Esophagus muscularis mucosa (tissue), 4 donors: ENCODE measurements around the gene GSN. TPM values are rescaled to one million over a fixed set of nuclear protein-coding genes. Genes with fewer than 3 reads are reported as not detected.

Experiments
- DNase-seq: peaks from one replicate; pipeline ENCODE4 v3.0.0-alpha.2; 2017; ENCODE audit errors: extremely low spot score
- H3K27ac ChIP-seq, 4 donors: fragments of 200-600 bp; sonication (generic); replicated peaks in 1 of 4; 1 replicate in 3 of 4; 2 replicates in 1 of 4; pipeline ENCODE4 v1.5.1; 2016 to 2019; ENCODE audit warnings: mild to moderate bottlenecking in 1 of 4
- H3K27me3 ChIP-seq, 4 donors: fragments of 200-600 bp; sonication (generic); one replicate each; pipeline versions ENCODE4 v1.5.1 to v1.6.0; 2016 to 2019
- H3K36me3 ChIP-seq, 4 donors: fragments of 200-600 bp; sonication (generic); one replicate each; pipeline ENCODE4 v1.5.1; 2016 to 2019
- H3K4me1 ChIP-seq, 4 donors: fragments of 200-600 bp; sonication (generic); one replicate each; pipeline ENCODE4 v1.5.1; 2016 to 2019
- H3K4me3 ChIP-seq, 4 donors: fragments of 200-600 bp; sonication (generic); 1 replicate in 2 of 4; 2 replicates in 2 of 4; pipeline ENCODE4 v1.5.1; 2016 to 2019; ENCODE audit warnings: mild to moderate bottlenecking in 4 of 4, moderate library complexity in 1 of 4
- H3K9me3 ChIP-seq, 4 donors: fragments of 200-600 bp; sonication (generic); 1 replicate in 3 of 4; 2 replicates in 1 of 4; pipeline ENCODE4 v1.5.1; 2016 to 2019
- CTCF ChIP-seq, 3 experiments: fragments of 200-600 bp in 2 of 3; fragments of 450-650 bp in 1 of 3; sonication (generic) in 2 of 3; IDR thresholded peaks; one replicate each; pipeline ENCODE4 v1.5.1; 2017 to 2019; ENCODE audit warnings: antibody characterized with exemption in 3 of 3, mild to moderate bottlenecking in 2 of 3, moderate library complexity in 1 of 3
- EP300 ChIP-seq: sonication (generic); formaldehyde crosslinking; IDR thresholded peaks from one replicate; pipeline ENCODE4 v1.6.1; 2017; ENCODE audit warnings: antibody characterized with exemption
- POLR2A ChIP-seq: fragments of 450-650 bp; IDR thresholded peaks from one replicate; pipeline ENCODE4 v1.6.1; 2017; ENCODE audit warnings: antibody characterized with exemption, moderate library complexity, mild to moderate bottlenecking, low read depth
- POLR2AphosphoS5 ChIP-seq, 2 donors: sonication (generic); formaldehyde crosslinking; IDR thresholded peaks; one replicate each; pipeline ENCODE4 v1.6.1; 2017; ENCODE audit warnings: antibody characterized with exemption in 2 of 2
- WGBS: methylation state at CpG from one replicate; pipeline ENCODE4 v1.1.5; 2018; 5-methylcytosine and 5-hydroxymethylcytosine counted together
- intact Hi-C: fragments of 100-400 bp; cut with DNase I; formaldehyde crosslinking; loops from one replicate; pipeline ENCODE4 v1.15.1; 2023
- total RNA-seq, 4 donors: library from RNA; depleted of rRNA; stranded (reverse); fragments of >200 nt; gene quantifications; one replicate each; pipeline versions ENCODE4 v1.1.0 to v1.2.1, GENCODE V29; 2016

GSN gene
- total RNA-seq, 4 donors from 2014 or later, result 2,509 to 3,811 (median 3,170) TPM

- TF ChIP-seq POLR2A (no peak), CTCF (IDR thresholded peaks at IDR 0.05) (no peak), EP300 (no peak), POLR2AphosphoS5 (IDR thresholded peaks at IDR 0.05) (no peak)
- Histone ChIP-seq H3K4me1 (peaks cover 91 to 100% (median 98%) of the 10 kb centered on the region in 4 donors), H3K9me3 (no peaks in the 10 kb centered on the region), H3K36me3 (peaks cover 69 to 97% (median 94%) of the 10 kb centered on the region in 4 donors), H3K27ac (peak overlapping the region; percentile 87 to 99 (median 92)), H3K27me3 (no peaks in the 10 kb centered on the region), H3K4me3 (no peak overlapping the region)
- no peak for DNase-seq
- WGBS, result 80% methylated on average over 10 of the region's 10 CpGs
- intact Hi-C loops, result no loop called here
Measured at GRCh38 chr9:121322737-121323448, 54.9 kb downstream of the GSN start.

GRCh38 chr9:121323449-121324151 lies 55.6 kb downstream of the GSN start:
- Histone ChIP-seq H3K4me3 (no peak overlapping the region), H3K27me3 (no peaks in the 10 kb centered on the region), H3K4me1 (peaks cover 86 to 100% (median 97%) of the 10 kb centered on the region in 4 donors), H3K27ac (peak overlapping the region; percentile 87 to 99 (median 92)), H3K36me3 (peaks cover 70 to 97% (median 94%) of the 10 kb centered on the region in 4 donors), H3K9me3 (no peaks in the 10 kb centered on the region)
- WGBS, result 90% methylated on average over 10 of the region's 10 CpGs
- TF ChIP-seq POLR2A, result no peak
- TF ChIP-seq CTCF (IDR thresholded peaks at IDR 0.05), result no peak
- no peak for TF ChIP-seq POLR2AphosphoS5 (IDR thresholded peaks at IDR 0.05)
- no peak for TF ChIP-seq EP300
- DNase-seq, result no peak
- intact Hi-C loops, result no loop called here

GRCh38 chr9:121324316-121324715 lies 56.4 kb downstream of the GSN start:
- peaks cover 74 to 97% (median 94%) of the 10 kb centered on the region in 4 donors for H3K36me3 ChIP-seq
- no peak overlapping the region for H3K4me3 ChIP-seq
- WGBS, result 92% methylated on average over 5 of the region's 5 CpGs
- H3K9me3 ChIP-seq, result no peaks in the 10 kb centered on the region
- intact Hi-C loops, result no loop called here
- H3K27ac ChIP-seq, result peak overlapping the region; percentile 87 to 99 (median 92)
- no peak for DNase-seq
- H3K4me1 ChIP-seq, result peaks cover 81 to 100% (median 97%) of the 10 kb centered on the region in 4 donors
- no peak for TF ChIP-seq CTCF (IDR thresholded peaks at IDR 0.05)
- TF ChIP-seq EP300, result no peak
- no peak for TF ChIP-seq POLR2AphosphoS5 (IDR thresholded peaks at IDR 0.05)
- H3K27me3 ChIP-seq, result no peaks in the 10 kb centered on the region

- peaks cover 77 to 100% (median 97%) of the 10 kb centered on the region in 4 donors for H3K4me1 ChIP-seq
- intact Hi-C loops, result no loop called here
- no peaks in the 10 kb centered on the region for H3K27me3 ChIP-seq
- H3K9me3 ChIP-seq, result no peaks in the 10 kb centered on the region
- peak overlapping the region; percentile 87 to 99 (median 92) for H3K27ac ChIP-seq
- peaks cover 78 to 98% (median 94%) of the 10 kb centered on the region in 4 donors for H3K36me3 ChIP-seq
- no peak overlapping the region for H3K4me3 ChIP-seq
- no peak for DNase-seq
- TF ChIP-seq POLR2AphosphoS5 (IDR thresholded peaks at IDR 0.05) (no peak), EP300 (no peak), POLR2A (no peak), CTCF (IDR thresholded peaks at IDR 0.05) (no peak)
- 65% methylated on average over 2 of the region's 2 CpGs for WGBS
Measured at GRCh38 chr9:121324755-121325154, 56.8 kb downstream of the GSN start.
